H9 (cell line): ENCODE measurements around the gene MAGI1. TPM values are rescaled to one million over a fixed set of nuclear protein-coding genes. Genes with fewer than 3 reads are reported as not detected.
"Not testable (repeated sequence)": the region's sequence is repeated elsewhere in the genome, so short reads cannot be mapped to it uniquely, and the experiment has no call there.

Experiments used
- DNase-seq: peaks from one replicate; pipeline ENCODE4 v3.0.0-alpha.2; 2017
- H2AFZ ChIP-seq: one replicate; pipeline ENCODE4 v1.6.1; 2013; ENCODE audit warnings: mild to moderate bottlenecking, low read length, control low read depth, moderate library complexity
- H2AK5ac ChIP-seq: 2 replicates; pipeline ENCODE4 v1.6.1; 2013; ENCODE audit warnings: low read length, control low read depth, mixed read lengths; ENCODE audit not compliant: insufficient read length
- H2BK120ac ChIP-seq: one replicate; pipeline ENCODE4 v1.6.1; 2013; ENCODE audit warnings: low read depth, mild to moderate bottlenecking, low read length, control low read depth, inconsistent platforms; ENCODE audit not compliant: poor library complexity, severe bottlenecking
- H2BK12ac ChIP-seq: 2 replicates; pipeline ENCODE4 v1.6.1; 2013; ENCODE audit warnings: low read length, control low read depth, mixed read lengths, low read depth; ENCODE audit not compliant: insufficient read length
- H2BK15ac ChIP-seq: 2 replicates; pipeline ENCODE4 v1.6.1; 2013; ENCODE audit warnings: low read depth, low read length, control low read depth
- H2BK20ac ChIP-seq: one replicate; pipeline ENCODE4 v1.6.1; 2013; ENCODE audit warnings: low read depth, mild to moderate bottlenecking, low read length, control low read depth, inconsistent platforms; ENCODE audit not compliant: poor library complexity, severe bottlenecking
- H2BK5ac ChIP-seq: 2 replicates; pipeline ENCODE4 v1.6.1; 2013; ENCODE audit warnings: low read length, control low read depth, mixed read lengths; ENCODE audit not compliant: insufficient read length
- H3K14ac ChIP-seq: 2 replicates; pipeline ENCODE4 v1.6.1; 2013; ENCODE audit warnings: low read length, control low read depth; ENCODE audit not compliant: insufficient read depth
- H3K18ac ChIP-seq: 2 replicates; pipeline ENCODE4 v1.6.1; 2013; ENCODE audit warnings: low read depth, mild to moderate bottlenecking, mixed read lengths, low read length, control low read depth; ENCODE audit not compliant: insufficient read length
- H3K23ac ChIP-seq: 2 replicates; pipeline ENCODE4 v1.6.1; 2013; ENCODE audit warnings: low read length, control low read depth, mixed read lengths, low read depth; ENCODE audit not compliant: insufficient read length
- H3K23me2 ChIP-seq: 2 replicates; pipeline ENCODE4 v1.6.1; 2013; ENCODE audit warnings: low read depth, mild to moderate bottlenecking, mixed read lengths, low read length, control low read depth; ENCODE audit not compliant: insufficient read length, poor library complexity, severe bottlenecking
- H3K27ac ChIP-seq: 2 replicates; pipeline ENCODE4 v1.5.1; 2013; ENCODE audit warnings: low read length, control low read depth, mixed read lengths, low read depth; ENCODE audit not compliant: insufficient read length
- H3K27me3 ChIP-seq: 2 replicates; pipeline ENCODE4 v1.6.1; 2013; ENCODE audit warnings: low read length, control low read depth, inconsistent platforms; ENCODE audit not compliant: insufficient read depth
- H3K4ac ChIP-seq: 2 replicates; pipeline ENCODE4 v1.6.1; 2013; ENCODE audit warnings: low read depth, mild to moderate bottlenecking, control low read depth, inconsistent platforms, low read length, moderate library complexity
- H3K4me1 ChIP-seq: 2 replicates; pipeline ENCODE4 v1.6.1; 2013; ENCODE audit warnings: low read length, control low read depth, inconsistent platforms; ENCODE audit not compliant: insufficient read depth
- H3K4me2 ChIP-seq: 2 replicates; pipeline ENCODE4 v1.6.1; 2013; ENCODE audit warnings: low read length, control low read depth, mixed read lengths; ENCODE audit not compliant: insufficient read length, insufficient read depth
- H3K56ac ChIP-seq: 2 replicates; pipeline ENCODE4 v1.6.1; 2013; ENCODE audit warnings: low read depth, mild to moderate bottlenecking, mixed read lengths, low read length, control low read depth; ENCODE audit not compliant: insufficient read length
- H3K79me1 ChIP-seq: 2 replicates; pipeline ENCODE4 v1.6.1; 2013; ENCODE audit warnings: low read depth, mild to moderate bottlenecking, moderate library complexity, low read length, control low read depth, inconsistent platforms; ENCODE audit not compliant: insufficient read depth, poor library complexity, severe bottlenecking
- H3K79me2 ChIP-seq: 2 replicates; pipeline ENCODE4 v1.6.1; 2013; ENCODE audit warnings: low read length, control low read depth, inconsistent platforms; ENCODE audit not compliant: insufficient read depth
- H3K9ac ChIP-seq: 2 replicates; pipeline ENCODE4 v1.6.1; 2013; ENCODE audit warnings: low read length, control low read depth, mixed read lengths; ENCODE audit not compliant: insufficient read length; ENCODE audit errors: extremely low read depth
- H3K9me3 ChIP-seq: one replicate; pipeline ENCODE4 v1.6.1; 2013; ENCODE audit warnings: low read depth, low read length, inconsistent platforms; ENCODE audit not compliant: control insufficient read depth
- H3T11ph ChIP-seq: one replicate; pipeline ENCODE4 v1.6.1; 2013; ENCODE audit warnings: mild to moderate bottlenecking, low read length, control low read depth, inconsistent platforms
- H4K20me1 ChIP-seq: one replicate; pipeline ENCODE4 v1.6.1; 2013; ENCODE audit not compliant: control insufficient read depth, insufficient read length, insufficient read depth
- H4K5ac ChIP-seq: 2 replicates; pipeline ENCODE4 v1.6.1; 2013; ENCODE audit warnings: low read depth, mild to moderate bottlenecking, mixed read lengths, low read length, control low read depth; ENCODE audit not compliant: insufficient read length
- H4K8ac ChIP-seq: replicated peaks from 2 replicates; pipeline ENCODE4 v1.6.1; 2013; ENCODE audit warnings: low read length, control low read depth, mixed read lengths, low read depth; ENCODE audit not compliant: insufficient read length
- H4K91ac ChIP-seq: 2 replicates; pipeline ENCODE4 v1.6.1; 2013; ENCODE audit warnings: low read depth, mild to moderate bottlenecking, moderate library complexity, mixed read lengths, low read length, control low read depth; ENCODE audit not compliant: insufficient read length
- H3K27ac Mint-ChIP-seq, 3 experiments: 2 replicates in 2 of 3; 3 replicates in 1 of 3; pipeline ENCODE4 v1.8.0; 2020 to 2021; ENCODE audit warnings: mixed read lengths in 3 of 3, mild to moderate bottlenecking in 1 of 3, moderate library complexity in 1 of 3
- H3K27me3 Mint-ChIP-seq: 2 replicates; pipeline ENCODE4 v1.8.0; 2021; ENCODE audit warnings: low read depth, mild to moderate bottlenecking, moderate library complexity, mixed read lengths
- H3K36me3 Mint-ChIP-seq, 3 experiments: 2 replicates in 2 of 3; 3 replicates in 1 of 3; pipeline ENCODE4 v1.8.0; 2020 to 2021; ENCODE audit warnings: low read depth in 3 of 3, mixed read lengths in 3 of 3; ENCODE audit not compliant: insufficient read depth in 1 of 3
- H3K4me1 Mint-ChIP-seq, 2 experiments: 2 replicates each; pipeline ENCODE4 v1.8.0; 2020; ENCODE audit warnings: mixed read lengths in 2 of 2
- H3K4me3 Mint-ChIP-seq, 2 experiments: 2 replicates in 1 of 2; 3 replicates in 1 of 2; pipeline ENCODE4 v1.8.0; 2020 to 2021; ENCODE audit warnings: mild to moderate bottlenecking in 2 of 2, mixed read lengths in 2 of 2, moderate library complexity in 1 of 2
- H3K9me3 Mint-ChIP-seq, 2 experiments: 2 replicates in 1 of 2; 3 replicates in 1 of 2; pipeline ENCODE4 v1.8.0; 2020; ENCODE audit warnings: mild to moderate bottlenecking in 2 of 2, mixed read lengths in 2 of 2, moderate library complexity in 1 of 2
- CTCF ChIP-seq: fragments of 200-600 bp; sonication (generic); conservative IDR thresholded peaks from 3 replicates; pipeline ENCODE4 v1.8.0; 2021; ENCODE audit warnings: antibody characterized with exemption, mild to moderate bottlenecking
- WGBS: extraction: QIAGEN DNeasy Blood & Tissue Kit; methylation state at CpG from one replicate; pipeline ENCODE4 v1.1.7; 2013; ENCODE audit warnings: missing lambda C conversion rate, low lambda C conversion rate, mixed read lengths; ENCODE audit not compliant: insufficient read length; ENCODE audit errors: extremely low coverage; 5-methylcytosine and 5-hydroxymethylcytosine counted together
- total RNA-seq: library from RNA; stranded (reverse); gene quantifications from 2 replicates; pipeline ENCODE4 v1.2.1, GENCODE V29; 2021

The MAGI1 gene
- total RNA-seq, 1 experiment from 2014 or later: 65.7 TPM

GRCh38 chr3:65614585-65614984 lies 424.1 kb downstream of the MAGI1 start:
- H2BK15ac ChIP-seq: no peak overlapping the region
- H2AK5ac ChIP-seq: no peak overlapping the region
- TF ChIP-seq CTCF: no peak

GRCh38 chr3:65607965-65608460 lies 430.7 kb downstream of the MAGI1 start:
- not testable (repeated sequence) for H3K9me3 ChIP-seq, H4K91ac ChIP-seq, DNase-seq, H3K9ac ChIP-seq, H3K9me3 Mint-ChIP-seq, H3K4me2 ChIP-seq, H2AFZ ChIP-seq, H3K23ac ChIP-seq, H3K56ac ChIP-seq, H2AK5ac ChIP-seq, H3K79me2 ChIP-seq, H3K4me3 Mint-ChIP-seq, H3K4ac ChIP-seq, H3K18ac ChIP-seq, H2BK15ac ChIP-seq, H3K27ac ChIP-seq, H2BK5ac ChIP-seq, H3K79me1 ChIP-seq, H3K27me3 Mint-ChIP-seq, H3K36me3 Mint-ChIP-seq, H3T11ph ChIP-seq, H2BK12ac ChIP-seq, H4K20me1 ChIP-seq, H4K5ac ChIP-seq, H3K14ac ChIP-seq, H2BK120ac ChIP-seq, H3K27me3 ChIP-seq, H2BK20ac ChIP-seq, H4K8ac ChIP-seq, H3K23me2 ChIP-seq, H3K4me1 ChIP-seq
- Mint-ChIP-seq H3K4me1 (peaks cover 23 to 28% of the 10 kb centered on the region in 2 experiments), H3K27ac (peak overlapping the region in 2 of 3 experiments; percentile 44 to 52; a peak in 1 of 7 replicates)
- WGBS: no CpG with 5 or more reads among the region's 8 CpGs

More at GRCh38 chr3:65614585-65614984, 424.1 kb downstream of the MAGI1 start:
- no peak overlapping the region for H3K18ac ChIP-seq
- peaks cover 7% of the 10 kb centered on the region; the same call in 1 of the 2 replicates for H3K4me1 ChIP-seq
- H4K91ac ChIP-seq: no peak overlapping the region
- H3K56ac ChIP-seq: no peak overlapping the region
- no peak overlapping the region for H3K23ac ChIP-seq
- H4K20me1 ChIP-seq: no peaks in the 10 kb centered on the region
- H2BK12ac ChIP-seq: no peak overlapping the region
- no peak overlapping the region for H2BK120ac ChIP-seq
- H2AFZ ChIP-seq: no peak overlapping the region
- H3K9ac ChIP-seq: no peak overlapping the region
- no peak for DNase-seq
- Mint-ChIP-seq H3K4me1 (peaks cover 15 to 21% of the 10 kb centered on the region in 2 experiments), H3K27ac (no peak overlapping the region), H3K36me3 (no peaks in the 10 kb centered on the region), H3K4me3 (no peak overlapping the region), H3K9me3 (no peaks in the 10 kb centered on the region), H3K27me3 (no peaks in the 10 kb centered on the region)
- H3K79me1 ChIP-seq: no peaks in the 10 kb centered on the region
- no CpG with 5 or more reads among the region's 2 CpGs for WGBS
- H3K9me3 ChIP-seq: no peaks in the 10 kb centered on the region
- H3K79me2 ChIP-seq: no peaks in the 10 kb centered on the region
- H3K27me3 ChIP-seq: no peaks in the 10 kb centered on the region
- no peak overlapping the region for H4K8ac ChIP-seq
- H3K4me2 ChIP-seq: no peak overlapping the region
- no peak overlapping the region for H3K4ac ChIP-seq
- H2BK20ac ChIP-seq: no peak overlapping the region
- no peak overlapping the region for H2BK5ac ChIP-seq
- H3K14ac ChIP-seq: no peak overlapping the region
- no peak overlapping the region for H4K5ac ChIP-seq
- no peak overlapping the region for H3T11ph ChIP-seq
- no peaks in the 10 kb centered on the region for H3K23me2 ChIP-seq
- no peak overlapping the region for H3K27ac ChIP-seq
